Body of pancreas (tissue), 4 donors: Measurements from ENCODE around the gene RAD51B.

Experiments used
- POLR2A ChIP-seq, 3 donors: fragments of 450-650 bp; IDR thresholded peaks; one replicate each; pipeline ENCODE4 v1.6.1; 2016; ENCODE audit warnings: antibody characterized with exemption in 3 of 3, mild to moderate bottlenecking in 2 of 3
- TF ChIP-seq, protein P1 (sequence below), 7 experiments: fragments of 450-650 bp in 4 of 7; fragments of 200-600 bp in 3 of 7; sonication (generic) in 3 of 7; IDR thresholded peaks; one replicate each; pipeline ENCODE4 v1.5.1; 2016 to 2019; ENCODE audit warnings: antibody characterized with exemption in 7 of 7

DNA sequence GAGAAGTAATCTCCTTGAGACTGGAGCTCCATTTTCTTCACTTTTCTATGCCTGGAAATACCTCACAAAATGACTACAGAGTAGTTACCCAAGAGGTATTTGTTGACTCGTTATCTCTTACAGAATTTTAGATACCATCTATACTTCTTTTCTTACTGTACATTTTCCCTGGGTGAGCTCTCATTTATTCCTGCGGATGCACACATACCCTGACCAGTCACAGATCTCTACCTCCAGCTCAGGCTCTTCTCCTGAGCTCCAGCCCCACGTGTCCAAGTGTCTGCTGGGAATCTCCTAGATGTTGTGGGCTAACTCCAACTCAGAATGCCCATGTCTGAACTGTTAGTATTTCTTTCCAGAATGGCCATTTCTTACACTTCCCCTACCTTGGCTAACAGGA is 403.1 kb downstream of the RAD51B start:
- TF ChIP-seq, protein P1, sequence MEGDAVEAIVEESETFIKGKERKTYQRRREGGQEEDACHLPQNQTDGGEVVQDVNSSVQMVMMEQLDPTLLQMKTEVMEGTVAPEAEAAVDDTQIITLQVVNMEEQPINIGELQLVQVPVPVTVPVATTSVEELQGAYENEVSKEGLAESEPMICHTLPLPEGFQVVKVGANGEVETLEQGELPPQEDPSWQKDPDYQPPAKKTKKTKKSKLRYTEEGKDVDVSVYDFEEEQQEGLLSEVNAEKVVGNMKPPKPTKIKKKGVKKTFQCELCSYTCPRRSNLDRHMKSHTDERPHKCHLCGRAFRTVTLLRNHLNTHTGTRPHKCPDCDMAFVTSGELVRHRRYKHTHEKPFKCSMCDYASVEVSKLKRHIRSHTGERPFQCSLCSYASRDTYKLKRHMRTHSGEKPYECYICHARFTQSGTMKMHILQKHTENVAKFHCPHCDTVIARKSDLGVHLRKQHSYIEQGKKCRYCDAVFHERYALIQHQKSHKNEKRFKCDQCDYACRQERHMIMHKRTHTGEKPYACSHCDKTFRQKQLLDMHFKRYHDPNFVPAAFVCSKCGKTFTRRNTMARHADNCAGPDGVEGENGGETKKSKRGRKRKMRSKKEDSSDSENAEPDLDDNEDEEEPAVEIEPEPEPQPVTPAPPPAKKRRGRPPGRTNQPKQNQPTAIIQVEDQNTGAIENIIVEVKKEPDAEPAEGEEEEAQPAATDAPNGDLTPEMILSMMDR (IDR thresholded peaks at IDR 0.05) = no peak
- no peak for TF ChIP-seq POLR2A (IDR thresholded peaks at IDR 0.05)
